ENCODE data around the gene ZBTB33.

The ZBTB33 gene

GRCh38 chrX:120271218-120271617 is 20.6 kb downstream of the ZBTB33 start:
- Histone ChIP-seq H3K27ac (ENCODE audit: extremely low read depth, low read depth, low read length) (no peak overlapping the region), H3K9me3 (ENCODE audit: control insufficient read depth, insufficient read depth, low read depth, low read length) (no peaks in the 10 kb centered on the region), H3K4me3 (ENCODE audit: low read depth, low read length) (no peak overlapping the region), H3K4me1 (ENCODE audit: control insufficient read depth, insufficient read depth, low read length) (no peaks in the 10 kb centered on the region), H3K36me3 (ENCODE audit: control insufficient read depth in 2 of 2, insufficient read depth in 1 of 2, low read length in 2 of 2) (peaks cover 0 to 3% of the 10 kb centered on the region in 2 experiments; a peak in 1 of 3 replicates)
- POLR2A ChIA-PET: no interaction called here
- TF ChIP-seq ZNF518A (tag by site-specific recombination; conservative IDR thresholded peaks at IDR 0.05; ENCODE audit: low read depth) (no peak), ZNF558 (tag by site-specific recombination; IDR thresholded peaks at IDR 0.05) (no peak), ZBTB21 (tag by site-specific recombination; IDR thresholded peaks at IDR 0.05) (no peak), RBAK (tag by site-specific recombination; IDR thresholded peaks at IDR 0.05) (no peak), PBX3 (CRISPR knock-in tag; IDR thresholded peaks at IDR 0.05) (no peak), ZNF16 (tag by site-specific recombination; IDR thresholded peaks at IDR 0.05; ENCODE audit: low read depth) (no peak), ZFP69B (tag by site-specific recombination; IDR thresholded peaks at IDR 0.05) (no peak), ZNF549 (tag by site-specific recombination; IDR thresholded peaks at IDR 0.05) (no peak), HOXC10 (CRISPR knock-in tag; IDR thresholded peaks at IDR 0.05) (no peak), ZNF423 (tag by site-specific recombination; IDR thresholded peaks at IDR 0.05) (no peak), ELK4 (IDR thresholded peaks at IDR 0.05; ENCODE audit: borderline replicate concordance, low read depth, low read length) (no peak), ZNF580 (tag by site-specific recombination; IDR thresholded peaks at IDR 0.05) (no peak), OVOL3 (tag by site-specific recombination; IDR thresholded peaks at IDR 0.05) (no peak), PRDM4 (tag by site-specific recombination; IDR thresholded peaks at IDR 0.05) (no peak)
- CTCF ChIA-PET: no interaction called here

GRCh38 chrX:120274145-120274544 is 23.5 kb downstream of the ZBTB33 start:
- Histone ChIP-seq H3K9me3 (ENCODE audit: control insufficient read depth, insufficient read depth, low read depth, low read length) (no peaks in the 10 kb centered on the region), H3K36me3 (ENCODE audit: control insufficient read depth in 2 of 2, insufficient read depth in 1 of 2, low read length in 2 of 2) (no peaks in the 10 kb centered on the region), H3K4me3 (ENCODE audit: low read depth, low read length) (no peak overlapping the region), H3K4me1 (ENCODE audit: control insufficient read depth, insufficient read depth, low read length) (no peaks in the 10 kb centered on the region), H3K27ac (ENCODE audit: extremely low read depth, low read depth, low read length) (no peak overlapping the region)
- ChIA-PET CTCF (no interaction called here), POLR2A (no interaction called here)
- TF ChIP-seq PRDM4 (tag by site-specific recombination; IDR thresholded peaks at IDR 0.05) (no peak), ZNF645 (tag by site-specific recombination; IDR thresholded peaks at IDR 0.05) (no peak), YY2 (tag by site-specific recombination; IDR thresholded peaks at IDR 0.05) (no peak), PRDM6 (tag by site-specific recombination; IDR thresholded peaks at IDR 0.05) (no peak)

Measured in HEK293 (cell line).